Transverse colon (tissue), 3 donors: ENCODE data around the gene LRRC26.

Experiments used
- POLR2A ChIP-seq: fragments of 450-650 bp; IDR thresholded peaks from one replicate; pipeline ENCODE4 v1.6.1; 2016; ENCODE audit warnings: antibody characterized with exemption, mild to moderate bottlenecking, moderate library complexity
- TF ChIP-seq, protein P1 (sequence below), 5 experiments: fragments of 200-600 bp in 3 of 5; fragments of 450-650 bp in 2 of 5; sonication (generic) in 3 of 5; IDR thresholded peaks; 1 replicate in 2 of 5; 2 replicates in 3 of 5; pipeline ENCODE4 v1.5.1; 2016 to 2017; ENCODE audit warnings: antibody characterized with exemption in 5 of 5, inconsistent platforms in 3 of 5, mild to moderate bottlenecking in 2 of 5, moderate library complexity in 1 of 5

DNA sequence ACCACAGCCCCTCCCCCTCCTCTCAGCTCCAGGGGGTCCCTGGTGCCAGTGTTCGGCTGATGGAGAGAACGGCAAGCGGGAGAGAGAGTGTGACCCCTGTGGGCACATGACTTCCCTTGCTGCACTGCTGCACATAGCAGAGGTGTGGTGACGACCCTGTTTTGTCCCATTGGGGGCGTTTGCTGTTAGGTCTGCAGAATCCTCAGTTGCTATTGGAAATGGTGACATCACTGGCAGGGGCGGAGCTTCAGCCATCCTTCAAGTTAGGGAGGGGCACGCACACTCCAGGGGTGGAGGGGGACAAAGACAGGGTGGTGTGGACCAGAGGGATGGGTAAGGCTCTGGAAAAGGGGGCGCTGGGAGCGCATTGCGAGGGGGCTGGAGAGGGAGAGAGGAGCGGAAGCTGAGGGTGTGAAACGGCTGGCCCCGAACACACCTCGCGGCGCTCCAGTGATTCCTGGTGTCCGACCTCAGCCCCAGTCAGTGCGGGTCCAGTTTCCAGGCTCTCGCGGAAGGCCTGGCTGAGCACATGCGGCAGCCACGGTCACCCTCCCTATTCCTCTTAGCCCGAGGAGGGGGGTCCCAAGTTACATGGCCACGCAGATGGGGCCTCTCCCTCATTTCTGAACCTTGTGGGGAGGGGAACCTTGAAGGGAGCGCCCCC, 31.7 kb downstream of the LRRC26 start:
- no peak for TF ChIP-seq POLR2A
- TF ChIP-seq, protein P1, sequence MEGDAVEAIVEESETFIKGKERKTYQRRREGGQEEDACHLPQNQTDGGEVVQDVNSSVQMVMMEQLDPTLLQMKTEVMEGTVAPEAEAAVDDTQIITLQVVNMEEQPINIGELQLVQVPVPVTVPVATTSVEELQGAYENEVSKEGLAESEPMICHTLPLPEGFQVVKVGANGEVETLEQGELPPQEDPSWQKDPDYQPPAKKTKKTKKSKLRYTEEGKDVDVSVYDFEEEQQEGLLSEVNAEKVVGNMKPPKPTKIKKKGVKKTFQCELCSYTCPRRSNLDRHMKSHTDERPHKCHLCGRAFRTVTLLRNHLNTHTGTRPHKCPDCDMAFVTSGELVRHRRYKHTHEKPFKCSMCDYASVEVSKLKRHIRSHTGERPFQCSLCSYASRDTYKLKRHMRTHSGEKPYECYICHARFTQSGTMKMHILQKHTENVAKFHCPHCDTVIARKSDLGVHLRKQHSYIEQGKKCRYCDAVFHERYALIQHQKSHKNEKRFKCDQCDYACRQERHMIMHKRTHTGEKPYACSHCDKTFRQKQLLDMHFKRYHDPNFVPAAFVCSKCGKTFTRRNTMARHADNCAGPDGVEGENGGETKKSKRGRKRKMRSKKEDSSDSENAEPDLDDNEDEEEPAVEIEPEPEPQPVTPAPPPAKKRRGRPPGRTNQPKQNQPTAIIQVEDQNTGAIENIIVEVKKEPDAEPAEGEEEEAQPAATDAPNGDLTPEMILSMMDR (IDR thresholded peaks at IDR 0.05) = no peak
